GM19023 (cell line): ENCODE measurements around the gene BICC1.

Source experiments
- ATAC-seq: cut with Tn5 transposase; IDR thresholded peaks from one replicate; pipeline ENCODE4 v1.9.1; 2021; ENCODE audit warnings: mild to moderate bottlenecking, moderate library complexity; ENCODE audit not compliant: unreplicated experiment

Gene BICC1

DNA sequence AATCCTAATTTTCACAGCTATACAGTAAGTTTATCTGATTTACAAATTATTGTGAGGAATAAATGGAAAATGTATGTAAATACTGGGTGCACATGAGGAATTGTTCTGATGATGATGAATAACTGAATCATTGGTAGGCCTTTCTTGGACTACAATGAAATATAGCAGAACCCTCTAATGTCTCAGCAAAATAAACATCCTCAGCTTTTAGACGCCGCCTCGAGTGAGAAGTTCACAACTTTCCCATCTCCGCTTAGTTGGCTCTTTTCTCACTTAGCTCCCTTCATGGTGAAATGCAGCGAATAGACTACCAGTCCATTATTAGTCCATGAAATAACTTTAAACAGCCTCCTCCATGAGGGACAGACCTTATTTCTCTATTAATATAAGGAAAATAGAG is 182.3 kb downstream of the BICC1 start:
- no peak for ATAC-seq

GRCh38 chr10:58696736-58697135 is 184.1 kb downstream of the BICC1 start:
- no peak for ATAC-seq

GRCh38 chr10:58697691-58698090 is 185.0 kb downstream of the BICC1 start:
- ATAC-seq, result no peak

DNA sequence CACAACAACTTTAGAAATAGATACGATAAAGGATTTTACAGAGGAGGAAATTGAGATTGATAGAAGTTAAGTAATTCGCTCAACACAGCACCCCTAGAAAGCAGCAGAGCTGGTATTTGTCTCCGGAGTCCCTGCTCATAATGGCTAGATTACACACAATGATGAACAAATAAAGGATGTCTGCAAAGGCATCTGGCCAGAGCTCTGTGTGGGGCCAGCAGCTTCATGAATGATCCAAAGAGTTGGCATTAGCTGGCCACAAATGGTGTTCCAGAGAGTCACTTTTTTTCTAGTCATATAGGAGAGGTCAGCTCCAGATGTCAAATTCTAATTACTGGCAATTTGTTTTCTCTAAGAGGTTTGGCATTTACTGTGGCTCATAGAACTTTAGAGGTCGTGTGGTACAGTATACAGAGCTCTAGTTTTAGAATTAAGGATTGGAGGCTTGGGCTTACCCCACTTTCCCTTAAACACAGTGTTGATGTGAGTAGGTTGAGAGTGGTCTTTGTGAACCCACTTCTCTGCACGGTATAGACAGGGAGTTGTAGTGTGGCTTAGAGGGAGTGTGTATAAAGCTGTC is 186.2 kb downstream of the BICC1 start:
- no peak for ATAC-seq

GRCh38 chr10:58700591-58700990 is 187.9 kb downstream of the BICC1 start:
- no peak for ATAC-seq

DNA sequence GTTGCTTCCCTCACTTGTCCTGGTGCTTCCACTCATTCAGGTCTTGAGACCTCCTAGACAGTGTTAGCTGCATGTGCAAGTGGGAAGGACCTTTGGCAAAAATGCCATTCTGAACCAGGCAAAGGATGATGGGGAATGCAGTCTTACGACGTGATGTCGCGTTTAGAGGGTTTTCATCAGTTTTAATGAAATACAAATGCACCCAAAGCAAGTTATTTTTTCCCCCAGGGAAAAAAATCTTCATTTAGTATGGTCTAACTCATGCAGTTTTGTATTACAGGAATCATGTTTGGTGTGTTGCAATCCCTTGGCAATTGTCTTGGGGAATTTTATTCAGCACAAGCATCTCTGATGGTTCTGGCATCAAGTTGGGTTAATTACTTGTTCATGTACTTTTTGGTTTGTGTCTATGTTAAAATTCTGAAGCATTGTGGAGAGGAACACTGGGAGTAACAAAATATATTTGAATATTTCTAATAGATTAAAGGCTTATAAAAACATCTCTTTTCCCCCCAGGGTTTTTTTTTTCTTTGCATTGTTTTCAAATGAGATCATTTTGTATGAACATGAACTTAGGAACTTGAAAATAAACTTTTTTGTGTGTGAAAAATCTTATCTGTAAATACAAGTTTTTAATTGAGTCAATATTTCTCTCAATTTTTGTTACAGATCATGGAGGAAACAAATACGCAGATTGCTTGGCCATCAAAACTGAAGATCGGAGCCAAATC is 188.9 kb downstream of the BICC1 start:
- ATAC-seq, result no peak

GRCh38 chr10:58704226-58704625 is 191.6 kb downstream of the BICC1 start:
- no peak for ATAC-seq

GRCh38 chr10:58704671-58705141 is 192.0 kb downstream of the BICC1 start:
- ATAC-seq, result no peak

- ATAC-seq, result no peak
Observed at GRCh38 chr10:58706836-58707235, 194.2 kb downstream of the BICC1 start.

DNA sequence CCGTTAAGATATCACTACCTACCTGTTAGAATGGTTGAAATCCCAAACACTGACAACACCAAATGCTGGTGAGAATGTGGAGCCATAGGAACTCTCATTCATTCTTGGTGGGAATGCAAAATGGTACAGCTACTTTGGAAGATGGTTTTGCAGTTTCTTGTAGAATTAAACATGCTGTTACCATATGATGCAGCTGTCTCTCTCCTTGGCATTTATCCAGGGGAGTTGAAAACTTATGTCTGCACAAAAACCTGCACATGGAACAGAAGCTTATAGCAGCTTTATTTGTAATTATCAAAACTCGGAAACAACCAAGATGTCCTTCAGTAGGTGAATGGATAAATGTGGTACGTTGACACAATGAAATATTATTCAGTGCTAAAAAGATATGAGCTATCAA is 199.5 kb downstream of the BICC1 start:
- ATAC-seq, result no peak

- ATAC-seq, result no peak
Observed at GRCh38 chr10:58712982-58713381, 200.3 kb downstream of the BICC1 start.

DNA sequence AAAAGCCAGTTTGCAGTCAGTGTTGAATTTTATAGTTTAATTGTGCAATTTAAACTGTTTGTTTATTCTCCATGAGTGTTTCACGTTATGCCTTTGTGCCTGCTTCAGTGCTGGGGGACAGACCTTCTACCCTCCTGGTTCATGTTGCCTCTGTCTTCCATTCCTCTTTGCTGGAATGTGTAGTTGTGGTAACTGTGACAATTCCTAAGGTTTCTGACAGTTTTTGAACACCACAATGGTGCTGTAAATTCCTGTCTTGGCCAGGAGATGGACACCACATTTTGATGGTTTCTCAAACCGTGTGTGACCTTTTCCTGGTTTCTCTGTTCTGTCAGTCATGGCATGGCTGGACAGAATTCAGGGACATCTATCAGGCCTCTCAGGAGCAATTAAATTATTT is 201.7 kb downstream of the BICC1 start:
- ATAC-seq, result no peak

DNA sequence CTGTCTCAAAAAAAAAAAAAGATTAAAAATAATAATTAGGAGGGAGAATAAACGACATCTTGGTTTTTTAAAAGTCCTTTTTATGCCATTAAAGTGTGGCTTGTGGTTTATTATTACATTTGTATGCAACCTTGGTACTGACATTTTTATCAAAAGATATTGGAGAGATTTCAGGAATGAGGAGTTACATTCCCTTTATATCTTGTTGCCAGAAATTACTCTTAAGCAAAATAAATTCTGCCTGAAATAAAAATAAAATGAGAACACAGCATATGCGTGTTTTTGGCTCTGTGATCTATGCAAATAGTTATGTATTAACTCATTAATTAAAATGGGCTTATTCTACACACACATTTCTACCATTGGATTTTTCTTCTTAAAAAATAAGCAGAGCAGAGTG is 202.4 kb downstream of the BICC1 start:
- no peak for ATAC-seq

GRCh38 chr10:58718596-58718995 is 205.9 kb downstream of the BICC1 start:
- no peak for ATAC-seq

GRCh38 chr10:58721601-58722281 is 209.1 kb downstream of the BICC1 start:
- no peak for ATAC-seq

- ATAC-seq, result no peak
Observed at GRCh38 chr10:58723186-58723585, 210.5 kb downstream of the BICC1 start.

- ATAC-seq, result no peak
Observed at GRCh38 chr10:58723966-58724365, 211.3 kb downstream of the BICC1 start.

GRCh38 chr10:58724781-58725180 is 212.1 kb downstream of the BICC1 start:
- ATAC-seq, result no peak

DNA sequence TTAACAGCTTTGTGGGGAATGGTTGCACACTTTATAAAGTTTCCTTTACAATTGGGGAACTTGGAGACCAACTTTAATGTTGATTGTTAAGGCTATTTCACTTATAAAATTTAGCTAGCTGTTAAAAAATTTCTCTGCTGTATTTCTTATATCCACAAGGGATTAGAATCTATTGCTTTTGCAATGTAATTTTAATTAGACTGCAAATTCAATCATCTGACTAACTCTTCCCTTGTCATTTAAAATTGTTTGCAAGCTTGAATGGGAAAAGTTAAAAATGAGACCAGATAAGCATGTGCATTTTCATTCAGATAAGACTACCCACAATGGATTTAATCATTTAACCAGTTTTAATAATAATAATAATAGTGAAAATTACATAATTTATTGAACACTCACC is 213.2 kb downstream of the BICC1 start:
- ATAC-seq, result no peak

DNA sequence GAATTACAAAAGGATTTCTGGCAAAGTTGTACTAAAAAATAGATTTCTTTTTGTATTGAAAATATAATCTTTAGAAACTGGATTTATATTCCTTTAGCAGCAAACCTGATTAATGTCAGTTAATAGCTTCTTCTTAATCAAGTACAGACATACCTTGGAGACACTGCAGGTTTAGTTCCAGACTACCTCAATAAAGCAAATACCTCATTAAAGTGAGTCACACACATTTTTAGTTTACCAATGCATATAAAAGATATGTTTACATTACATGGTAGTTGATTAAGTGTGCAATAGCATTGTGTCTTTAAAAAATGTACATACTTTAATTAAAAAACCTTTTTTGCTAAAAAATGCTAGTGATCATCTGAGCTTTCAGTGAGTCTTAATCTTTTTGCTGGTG is 215.0 kb downstream of the BICC1 start:
- no peak for ATAC-seq

GRCh38 chr10:58731276-58731675 is 218.6 kb downstream of the BICC1 start:
- ATAC-seq, result no peak

GRCh38 chr10:58733436-58733835 is 220.8 kb downstream of the BICC1 start:
- ATAC-seq, result no peak
